ENCODE data around the gene TOR2A. TPM values are rescaled to one million over a fixed set of nuclear protein-coding genes. Genes with fewer than 3 reads are reported as not detected.

Gene TOR2A
- total RNA-seq, 3 donors from 2014 or later (not counting 1 experiment from before 2014, with no cell fraction given) = 20.9 to 27.8 (median 23.7) TPM

GRCh38 chr9:127714020-127714750, 20.9 kb downstream of the TOR2A start:
- intact Hi-C loops (cut with micrococcal nuclease) = no loop called here
- TF ChIP-seq CTCF (IDR thresholded peaks at IDR 0.05) = no peak
- no peaks in the 10 kb centered on the region for H3K36me3 Mint-ChIP-seq
- DNase-seq = no peak
- Histone ChIP-seq H3K4me1 (ENCODE audit: control insufficient read depth, insufficient read depth, low read length) (peaks cover 57% of the 10 kb centered on the region), H3K36me3 (ENCODE audit: control insufficient read depth, insufficient read depth, low read length) (no peaks in the 10 kb centered on the region), H3K4me3 (ENCODE audit: low read length) (no peak overlapping the region), H3K27me3 (ENCODE audit: control insufficient read depth, insufficient read depth, low read length) (no peaks in the 10 kb centered on the region), H3K27ac (ENCODE audit: low read length) (no peak overlapping the region), H3K9me3 (ENCODE audit: control insufficient read depth, insufficient read depth, low read length) (no peaks in the 10 kb centered on the region)
- 82% methylated on average over 19 of the region's 19 CpGs for WGBS (ENCODE audit: insufficient coverage)
- peaks cover 26 to 37% of the 10 kb centered on the region in 2 donors for H3K4me1 Mint-ChIP-seq
- H3K27me3 Mint-ChIP-seq (ENCODE audit: low read depth in 2 of 2) = no peaks in the 10 kb centered on the region
- H3K4me3 Mint-ChIP-seq = peak overlapping the region; percentile 74
- ATAC-seq = no peak
- H3K27ac Mint-ChIP-seq = peak overlapping the region in 1 of 2 donors; percentile 93
- H3K9me3 Mint-ChIP-seq = no peaks in the 10 kb centered on the region

- Mint-ChIP-seq H3K4me3 (no peak overlapping the region), H3K4me1 (peaks cover 25 to 38% of the 10 kb centered on the region in 2 donors), H3K27me3 (ENCODE audit: low read depth in 2 of 2) (no peaks in the 10 kb centered on the region), H3K27ac (no peak overlapping the region), H3K9me3 (no peaks in the 10 kb centered on the region), H3K36me3 (no peaks in the 10 kb centered on the region)
- ATAC-seq (no peak), DNase-seq (no peak)
- WGBS (ENCODE audit: insufficient coverage) = 93% methylated on average over 10 of the region's 10 CpGs
- no peaks in the 10 kb centered on the region for H3K27me3 ChIP-seq (ENCODE audit: control insufficient read depth, insufficient read depth, low read length)
- peaks cover 51% of the 10 kb centered on the region for H3K4me1 ChIP-seq (ENCODE audit: control insufficient read depth, insufficient read depth, low read length)
- intact Hi-C loops (cut with micrococcal nuclease) = no loop called here
- no peak overlapping the region for H3K27ac ChIP-seq (ENCODE audit: low read length)
- no peak for TF ChIP-seq CTCF (IDR thresholded peaks at IDR 0.05)
- no peaks in the 10 kb centered on the region for H3K9me3 ChIP-seq (ENCODE audit: control insufficient read depth, insufficient read depth, low read length)
- H3K36me3 ChIP-seq (ENCODE audit: control insufficient read depth, insufficient read depth, low read length) = no peaks in the 10 kb centered on the region
- no peak overlapping the region for H3K4me3 ChIP-seq (ENCODE audit: low read length)
These were observed 22.2 kb downstream of the TOR2A start for GRCh38 chr9:127712867-127713266.

GRCh38 chr9:127712371-127712770, 22.7 kb downstream of the TOR2A start:
- H3K9me3 Mint-ChIP-seq = no peaks in the 10 kb centered on the region
- H3K36me3 ChIP-seq (ENCODE audit: control insufficient read depth, insufficient read depth, low read length) = no peaks in the 10 kb centered on the region
- no peaks in the 10 kb centered on the region for H3K27me3 ChIP-seq (ENCODE audit: control insufficient read depth, insufficient read depth, low read length)
- peaks cover 52% of the 10 kb centered on the region for H3K4me1 ChIP-seq (ENCODE audit: control insufficient read depth, insufficient read depth, low read length)
- no peak overlapping the region for H3K4me3 ChIP-seq (ENCODE audit: low read length)
- H3K9me3 ChIP-seq (ENCODE audit: control insufficient read depth, insufficient read depth, low read length) = no peaks in the 10 kb centered on the region
- 92% methylated on average over 11 of the region's 11 CpGs for WGBS (ENCODE audit: insufficient coverage)
- DNase-seq (no peak), ATAC-seq (no peak)
- intact Hi-C loops (cut with micrococcal nuclease) = no loop called here
- no peak overlapping the region for H3K27ac ChIP-seq (ENCODE audit: low read length)
- H3K4me1 Mint-ChIP-seq = peaks cover 30 to 43% of the 10 kb centered on the region in 2 donors
- no peaks in the 10 kb centered on the region for H3K36me3 Mint-ChIP-seq
- TF ChIP-seq CTCF (IDR thresholded peaks at IDR 0.05) = no peak
- H3K27me3 Mint-ChIP-seq (ENCODE audit: low read depth in 2 of 2) = no peaks in the 10 kb centered on the region
- H3K4me3 Mint-ChIP-seq = no peak overlapping the region
- H3K27ac Mint-ChIP-seq = no peak overlapping the region

GRCh38 chr9:127711831-127712274, 23.2 kb downstream of the TOR2A start:
- Histone ChIP-seq H3K4me3 (ENCODE audit: low read length) (no peak overlapping the region), H3K27ac (ENCODE audit: low read length) (no peak overlapping the region), H3K27me3 (ENCODE audit: control insufficient read depth, insufficient read depth, low read length) (no peaks in the 10 kb centered on the region), H3K4me1 (ENCODE audit: control insufficient read depth, insufficient read depth, low read length) (peaks cover 49% of the 10 kb centered on the region), H3K9me3 (ENCODE audit: control insufficient read depth, insufficient read depth, low read length) (no peaks in the 10 kb centered on the region), H3K36me3 (ENCODE audit: control insufficient read depth, insufficient read depth, low read length) (no peaks in the 10 kb centered on the region)
- DNase-seq (no peak), ATAC-seq (no peak)
- H3K4me3 Mint-ChIP-seq = no peak overlapping the region
- H3K27me3 Mint-ChIP-seq (ENCODE audit: low read depth in 2 of 2) = no peaks in the 10 kb centered on the region
- no peak overlapping the region for H3K27ac Mint-ChIP-seq
- peaks cover 31 to 44% of the 10 kb centered on the region in 2 donors for H3K4me1 Mint-ChIP-seq
- intact Hi-C loops (cut with micrococcal nuclease) = no loop called here
- no peak for TF ChIP-seq CTCF (IDR thresholded peaks at IDR 0.05)
- no peaks in the 10 kb centered on the region for H3K9me3 Mint-ChIP-seq
- 92% methylated on average over 11 of the region's 11 CpGs for WGBS (ENCODE audit: insufficient coverage)
- no peaks in the 10 kb centered on the region for H3K36me3 Mint-ChIP-seq
